ENCODE data around the gene ISYNA1. TPM values are rescaled to one million over a fixed set of nuclear protein-coding genes. Genes with fewer than 3 reads are reported as not detected.
A peak's percentile ranks its signal among the peaks of the same experiment; 100 is the strongest.

ISYNA1 gene
- total and polyA plus RNA-seq, 2 of the 13 experiments (the other 11 are each of a cell fraction or from before 2014, with no cell fraction given), result 29.6 to 48.5 TPM

DNA sequence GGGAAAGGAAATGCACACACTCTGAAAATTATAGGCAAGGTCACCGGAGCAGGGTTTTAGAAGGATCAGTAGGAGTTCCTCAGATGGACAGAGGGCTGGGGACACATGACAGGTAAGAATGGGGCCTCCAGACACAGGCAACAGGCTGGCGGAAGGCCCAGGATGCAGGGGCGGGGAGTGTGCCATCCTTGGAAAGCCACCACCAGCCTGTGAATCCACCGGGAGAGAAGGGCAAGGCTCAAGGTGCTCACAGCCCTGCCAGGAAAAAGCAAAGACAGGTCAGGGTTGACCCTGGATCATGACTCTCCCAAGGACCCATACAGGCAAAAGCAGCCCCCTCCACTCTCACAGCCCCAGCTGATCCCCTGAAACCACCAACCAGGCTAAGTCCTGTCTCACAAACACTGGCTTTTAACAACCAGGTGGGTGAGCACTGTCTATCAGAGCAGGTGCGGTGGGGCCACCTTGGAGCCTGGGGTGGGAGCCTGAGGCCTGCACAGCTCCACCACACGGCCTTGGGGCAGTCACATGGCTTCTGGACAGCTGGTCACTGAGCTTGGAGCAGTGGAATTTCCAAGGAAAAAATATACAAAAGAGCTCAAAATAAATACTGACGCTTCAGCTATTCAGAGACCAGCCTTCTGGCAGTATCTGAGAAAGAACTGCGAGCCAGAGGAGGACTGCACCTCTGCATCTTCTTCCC is 35.2 kb upstream of the ISYNA1 start (continued):
- TF ChIP-seq, protein P1, sequence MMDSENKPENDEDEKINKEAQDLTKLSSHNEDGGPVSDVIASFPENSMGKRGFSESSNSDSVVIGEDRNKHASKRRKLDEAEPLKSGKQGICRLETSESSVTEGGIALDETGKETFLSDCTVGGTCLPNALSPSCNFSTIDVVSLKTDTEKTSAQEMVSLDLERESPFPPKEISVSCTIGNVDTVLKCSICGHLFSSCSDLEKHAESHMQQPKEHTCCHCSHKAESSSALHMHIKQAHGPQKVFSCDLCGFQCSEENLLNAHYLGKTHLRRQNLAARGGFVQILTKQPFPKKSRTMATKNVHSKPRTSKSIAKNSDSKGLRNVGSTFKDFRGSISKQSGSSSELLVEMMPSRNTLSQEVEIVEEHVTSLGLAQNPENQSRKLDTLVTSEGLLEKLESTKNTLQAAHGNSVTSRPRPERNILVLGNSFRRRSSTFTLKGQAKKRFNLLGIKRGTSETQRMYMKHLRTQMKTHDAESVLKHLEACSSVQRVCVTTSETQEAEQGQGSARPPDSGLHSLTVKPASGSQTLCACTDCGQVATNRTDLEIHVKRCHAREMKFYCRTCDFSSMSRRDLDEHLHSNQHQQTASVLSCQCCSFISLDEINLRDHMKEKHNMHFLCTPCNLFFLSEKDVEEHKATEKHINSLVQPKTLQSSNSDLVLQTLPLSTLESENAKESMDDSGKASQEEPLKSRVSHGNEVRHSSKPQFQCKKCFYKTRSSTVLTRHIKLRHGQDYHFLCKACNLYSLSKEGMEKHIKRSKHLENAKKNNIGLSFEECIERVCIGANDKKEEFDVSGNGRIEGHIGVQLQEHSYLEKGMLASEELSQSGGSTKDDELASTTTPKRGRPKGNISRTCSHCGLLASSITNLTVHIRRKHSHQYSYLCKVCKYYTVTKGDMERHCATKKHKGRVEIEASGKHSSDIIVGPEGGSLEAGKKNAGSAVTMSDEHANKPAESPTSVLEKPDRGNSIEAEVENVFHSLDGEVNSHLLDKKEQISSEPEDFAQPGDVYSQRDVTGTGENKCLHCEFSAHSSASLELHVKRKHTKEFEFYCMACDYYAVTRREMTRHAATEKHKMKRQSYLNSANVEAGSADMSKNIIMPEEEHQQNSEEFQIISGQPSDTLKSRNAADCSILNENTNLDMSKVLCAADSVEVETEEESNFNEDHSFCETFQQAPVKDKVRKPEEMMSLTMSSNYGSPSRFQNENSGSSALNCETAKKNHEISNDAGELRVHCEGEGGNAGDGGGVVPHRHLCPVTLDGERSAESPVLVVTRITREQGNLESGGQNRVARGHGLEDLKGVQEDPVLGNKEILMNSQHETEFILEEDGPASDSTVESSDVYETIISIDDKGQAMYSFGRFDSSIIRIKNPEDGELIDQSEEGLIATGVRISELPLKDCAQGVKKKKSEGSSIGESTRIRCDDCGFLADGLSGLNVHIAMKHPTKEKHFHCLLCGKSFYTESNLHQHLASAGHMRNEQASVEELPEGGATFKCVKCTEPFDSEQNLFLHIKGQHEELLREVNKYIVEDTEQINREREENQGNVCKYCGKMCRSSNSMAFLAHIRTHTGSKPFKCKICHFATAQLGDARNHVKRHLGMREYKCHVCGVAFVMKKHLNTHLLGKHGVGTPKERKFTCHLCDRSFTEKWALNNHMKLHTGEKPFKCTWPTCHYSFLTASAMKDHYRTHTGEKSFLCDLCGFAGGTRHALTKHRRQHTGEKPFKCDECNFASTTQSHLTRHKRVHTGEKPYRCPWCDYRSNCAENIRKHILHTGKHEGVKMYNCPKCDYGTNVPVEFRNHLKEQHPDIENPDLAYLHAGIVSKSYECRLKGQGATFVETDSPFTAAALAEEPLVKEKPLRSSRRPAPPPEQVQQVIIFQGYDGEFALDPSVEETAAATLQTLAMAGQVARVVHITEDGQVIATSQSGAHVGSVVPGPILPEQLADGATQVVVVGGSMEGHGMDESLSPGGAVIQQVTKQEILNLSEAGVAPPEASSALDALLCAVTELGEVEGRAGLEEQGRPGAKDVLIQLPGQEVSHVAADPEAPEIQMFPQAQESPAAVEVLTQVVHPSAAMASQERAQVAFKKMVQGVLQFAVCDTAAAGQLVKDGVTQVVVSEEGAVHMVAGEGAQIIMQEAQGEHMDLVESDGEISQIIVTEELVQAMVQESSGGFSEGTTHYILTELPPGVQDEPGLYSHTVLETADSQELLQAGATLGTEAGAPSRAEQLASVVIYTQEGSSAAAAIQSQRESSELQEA (CRISPR knock-in tag; IDR thresholded peaks at IDR 0.05; ENCODE audit: not compliant biosample characterization), result no peak
- TF ChIP-seq, protein P2, sequence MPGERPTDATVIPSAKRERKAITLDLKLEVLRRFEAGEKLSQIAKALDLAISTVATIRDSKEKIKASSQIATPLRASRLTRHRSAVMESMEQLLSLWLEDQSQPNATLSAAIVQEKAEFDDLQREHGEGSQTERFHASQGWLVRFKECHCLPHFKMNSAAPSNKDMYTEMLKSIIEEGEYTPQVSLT (CRISPR knock-in tag; IDR thresholded peaks at IDR 0.05; ENCODE audit: borderline replicate concordance, low read depth), result no peak
- TF ChIP-seq ZNF816 (CRISPR knock-in tag; IDR thresholded peaks at IDR 0.05; ENCODE audit: borderline replicate concordance), result no peak
- TF ChIP-seq NR0B2 (CRISPR knock-in tag; IDR thresholded peaks at IDR 0.05), result no peak
- no peak for TF ChIP-seq ZNF546 (CRISPR knock-in tag; conservative IDR thresholded peaks at IDR 0.05)
- TF ChIP-seq CAMTA2 (CRISPR knock-in tag; IDR thresholded peaks at IDR 0.05; ENCODE audit: borderline replicate concordance), result no peak
- TF ChIP-seq ONECUT2 (CRISPR knock-in tag; IDR thresholded peaks at IDR 0.05), result no peak
- TF ChIP-seq, protein P3, sequence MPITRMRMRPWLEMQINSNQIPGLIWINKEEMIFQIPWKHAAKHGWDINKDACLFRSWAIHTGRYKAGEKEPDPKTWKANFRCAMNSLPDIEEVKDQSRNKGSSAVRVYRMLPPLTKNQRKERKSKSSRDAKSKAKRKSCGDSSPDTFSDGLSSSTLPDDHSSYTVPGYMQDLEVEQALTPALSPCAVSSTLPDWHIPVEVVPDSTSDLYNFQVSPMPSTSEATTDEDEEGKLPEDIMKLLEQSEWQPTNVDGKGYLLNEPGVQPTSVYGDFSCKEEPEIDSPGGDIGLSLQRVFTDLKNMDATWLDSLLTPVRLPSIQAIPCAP (CRISPR knock-in tag; IDR thresholded peaks at IDR 0.05; ENCODE audit: low read depth), result no peak
- TF ChIP-seq FOXP1 (IDR thresholded peaks at IDR 0.05), result no peak
- no peak for TF ChIP-seq FOXP1 (CRISPR knock-in tag; IDR thresholded peaks at IDR 0.05)
- TF ChIP-seq SAP130 (CRISPR knock-in tag; IDR thresholded peaks at IDR 0.05; ENCODE audit: low read depth), result 0 out of 2 replicates have a peak, but pooled peaks have one; percentile 30
- TF ChIP-seq WIZ (CRISPR knock-in tag; IDR thresholded peaks at IDR 0.05), result no peak
- TF ChIP-seq FOXC1 (CRISPR knock-in tag; IDR thresholded peaks at IDR 0.05; ENCODE audit: borderline replicate concordance), result no peak
- no peak for TF ChIP-seq ZNF883 (CRISPR knock-in tag; IDR thresholded peaks at IDR 0.05; ENCODE audit: not compliant biosample characterization)
- TF ChIP-seq SMC3 (IDR thresholded peaks at IDR 0.05; ENCODE audit: low read length), result no peak
- TF ChIP-seq CBFB (CRISPR knock-in tag; IDR thresholded peaks at IDR 0.05), result no peak
- TF ChIP-seq ZBTB1 (CRISPR knock-in tag; IDR thresholded peaks at IDR 0.05; ENCODE audit: borderline replicate concordance), result no peak
- TF ChIP-seq ZNF33B (CRISPR knock-in tag; IDR thresholded peaks at IDR 0.05), result 0 out of 2 replicates have a peak, but pooled peaks have one; percentile 22
- TF ChIP-seq ZFX (CRISPR knock-in tag; IDR thresholded peaks at IDR 0.05; ENCODE audit: low read depth), result peak; percentile 30; the same call in 1 of the 2 replicates
- TF ChIP-seq ZKSCAN5 (CRISPR knock-in tag; IDR thresholded peaks at IDR 0.05), result no peak
- no peak for TF ChIP-seq FOXO1 (CRISPR knock-in tag; IDR thresholded peaks at IDR 0.05)
